GDM1 (cell line): Measurements from ENCODE around the gene PRDM8.

Experiments used
- DNase-seq: peaks from one replicate; lab custom pipeline; 2025; lab: John Stamatoyannopoulos, UW

Gene PRDM8

GRCh38 chr4:80183250-80184052, 13.9 kb upstream of the PRDM8 start:
- peak; percentile 65 for DNase-seq

- DNase-seq = peak; percentile 81
Observed at GRCh38 chr4:80184053-80184824, 13.1 kb upstream of the PRDM8 start.

GRCh38 chr4:80184825-80185756, 12.2 kb upstream of the PRDM8 start:
- DNase-seq = no peak

GRCh38 chr4:80185787-80186548, 11.3 kb upstream of the PRDM8 start:
- no peak for DNase-seq

- DNase-seq = no peak
Observed at GRCh38 chr4:80186676-80187075, 10.6 kb upstream of the PRDM8 start.

- no peak for DNase-seq
Observed at GRCh38 chr4:80187677-80188076, 9.6 kb upstream of the PRDM8 start.

GRCh38 chr4:80188457-80188800, 8.9 kb upstream of the PRDM8 start:
- no peak for DNase-seq

- no peak for DNase-seq
Observed at GRCh38 chr4:80188801-80189458, 8.4 kb upstream of the PRDM8 start.

- DNase-seq = no peak
Observed at GRCh38 chr4:80189581-80189955, 7.7 kb upstream of the PRDM8 start.

- no peak for DNase-seq
Observed at GRCh38 chr4:80189956-80190677, 7.2 kb upstream of the PRDM8 start.

- no peak for DNase-seq
Observed at GRCh38 chr4:80192252-80192866, 4.9 kb upstream of the PRDM8 start.

- DNase-seq = no peak
Observed at GRCh38 chr4:80192937-80193336, 4.4 kb upstream of the PRDM8 start.

GRCh38 chr4:80195441-80196140, 1.7 kb upstream of the PRDM8 start:
- no peak for DNase-seq

- no peak for DNase-seq
Observed at GRCh38 chr4:80196259-80196921, 913 bp upstream of the PRDM8 start.

- no peak for DNase-seq
Observed at GRCh38 chr4:80197601-80198440, 518 bp downstream of the PRDM8 start.

- DNase-seq = no peak
Observed at GRCh38 chr4:80198441-80198837, 1.1 kb downstream of the PRDM8 start.

- DNase-seq = no peak
Observed at GRCh38 chr4:80199004-80199560, 1.8 kb downstream of the PRDM8 start.

- no peak for DNase-seq
Observed at GRCh38 chr4:80199947-80200346, 2.6 kb downstream of the PRDM8 start.
